GM23338 (cell line): ENCODE data around the gene DNLZ. TPM values are rescaled to one million over a fixed set of nuclear protein-coding genes. Genes with fewer than 3 reads are reported as not detected.

ENCODE experiments used
- ATAC-seq: fragments of 200-7000 bp; cut with Tn5 transposase; 3 replicates; pipeline ENCODE4 v1.9.1; 2020
- DNase-seq: peaks from one replicate; pipeline ENCODE4 v3.0.0-alpha.2; 2015; ENCODE audit warnings: low spot score
- H2AFZ ChIP-seq: fragments of 200-600 bp; sonication (generic); 2 replicates; pipeline ENCODE4 v1.8.0; 2016; ENCODE audit warnings: antibody characterized with exemption, mild to moderate bottlenecking, moderate library complexity
- H3F3A ChIP-seq: fragments of 200-600 bp; sonication (generic); replicated peaks from 2 replicates; pipeline ENCODE4 v1.8.0; 2017; ENCODE audit warnings: antibody characterized with exemption, mixed run types, low read depth
- H3K27ac ChIP-seq: fragments of 200-600 bp; sonication (generic); 2 replicates; pipeline ENCODE4 v1.6.1; 2016; ENCODE audit warnings: low read depth
- H3K27me3 ChIP-seq: fragments of 200-600 bp; sonication (generic); 2 replicates; pipeline ENCODE4 v1.8.0; 2016; ENCODE audit warnings: mild to moderate bottlenecking, mixed run types, moderate library complexity; ENCODE audit not compliant: insufficient read depth
- H3K36me3 ChIP-seq: fragments of 200-600 bp; sonication (generic); 2 replicates; pipeline ENCODE4 v1.8.0; 2016; ENCODE audit warnings: mild to moderate bottlenecking; ENCODE audit not compliant: insufficient read depth
- H3K4me1 ChIP-seq: fragments of 200-600 bp; sonication (generic); 2 replicates; pipeline ENCODE4 v1.8.0; 2016; ENCODE audit warnings: mild to moderate bottlenecking, moderate library complexity; ENCODE audit not compliant: insufficient read depth
- H3K4me2 ChIP-seq: fragments of 200-600 bp; sonication (generic); 2 replicates; pipeline ENCODE4 v1.7.1; 2017; ENCODE audit warnings: mixed run types
- H3K4me3 ChIP-seq: fragments of 200-600 bp; sonication (generic); 2 replicates; pipeline ENCODE4 v1.6.1; 2016; ENCODE audit warnings: mixed run types
- H3K79me2 ChIP-seq: fragments of 200-600 bp; sonication (generic); replicated peaks from 2 replicates; pipeline ENCODE4 v1.8.0; 2017; ENCODE audit warnings: mild to moderate bottlenecking; ENCODE audit not compliant: insufficient read depth
- H3K9me2 ChIP-seq: fragments of 200-600 bp; sonication (generic); 2 replicates; pipeline ENCODE4 v1.8.0; 2017; ENCODE audit not compliant: insufficient read depth
- H4K20me1 ChIP-seq: fragments of 200-600 bp; sonication (generic); replicated peaks from 2 replicates; pipeline ENCODE4 v1.8.0; 2017; ENCODE audit warnings: mild to moderate bottlenecking; ENCODE audit not compliant: insufficient read depth
- H3K27ac Mint-ChIP-seq: 2 replicates; pipeline ENCODE4 v1.8.0; 2020; ENCODE audit warnings: inconsistent platforms, mild to moderate bottlenecking, moderate library complexity, mixed read lengths
- H3K27me3 Mint-ChIP-seq: 3 replicates; pipeline ENCODE4 v1.8.0; 2022; ENCODE audit warnings: low read depth, mild to moderate bottlenecking, moderate library complexity, mixed read lengths, inconsistent platforms; ENCODE audit not compliant: insufficient read depth, poor library complexity
- H3K36me3 Mint-ChIP-seq: 3 replicates; pipeline ENCODE4 v1.8.0; 2021; ENCODE audit warnings: low read depth, mild to moderate bottlenecking, inconsistent platforms, moderate library complexity, mixed read lengths
- H3K4me1 Mint-ChIP-seq: 3 replicates; pipeline ENCODE4 v1.8.0; 2020; ENCODE audit warnings: mild to moderate bottlenecking, inconsistent platforms, mixed read lengths
- H3K4me3 Mint-ChIP-seq: 3 replicates; pipeline ENCODE4 v1.8.0; 2021; ENCODE audit warnings: moderate library complexity, mild to moderate bottlenecking, inconsistent platforms, mixed read lengths
- H3K9me3 Mint-ChIP-seq: 3 replicates; pipeline ENCODE4 v1.8.0; 2020; ENCODE audit warnings: moderate library complexity, mild to moderate bottlenecking, inconsistent platforms, mixed read lengths
- CREB1 ChIP-seq: fragments of 250-450 bp; sonication (Bioruptor Pico); IDR thresholded peaks from 2 replicates; pipeline ENCODE4 v1.5.0; 2020; ENCODE audit warnings: low read depth, mild to moderate bottlenecking, moderate library complexity
- EZH2phosphoT487 ChIP-seq: fragments of 200-600 bp; sonication (generic); IDR thresholded peaks from one replicate; pipeline ENCODE4 v1.8.1; 2018; ENCODE audit warnings: antibody characterized with exemption; ENCODE audit not compliant: unreplicated experiment
- NANOG ChIP-seq: IDR thresholded peaks from 2 replicates; pipeline ENCODE4 v1.6.1; 2016; ENCODE audit warnings: antibody characterized with exemption, borderline replicate concordance
- STAT1 ChIP-seq: IDR thresholded peaks from one replicate; pipeline ENCODE4 v1.6.1; 2016; ENCODE audit warnings: antibody characterized with exemption; ENCODE audit not compliant: unreplicated experiment
- polyA plus RNA-seq: library from polyadenylated mRNA; unstranded; fragments of >200 nt; fragmentation: Nextera tagmentation; extraction: Ambion mirVana; gene quantifications from 2 replicates; pipeline ENCODE4 v1.2.1, GENCODE V29; 2016
- total RNA-seq: library from RNA; depleted of rRNA; stranded (reverse); fragments of >200 nt; shearing (Covaris generic); gene quantifications from 2 replicates; pipeline ENCODE4 v1.2.3, GENCODE V29; 2014
- TF ChIP-seq, protein P1 (sequence below): IDR thresholded peaks from one replicate; pipeline ENCODE4 v1.6.1; 2018; ENCODE audit warnings: antibody characterized with exemption; ENCODE audit not compliant: unreplicated experiment
- TF ChIP-seq, protein P2 (sequence below): fragments of 250-450 bp; sonication (Bioruptor Pico); IDR thresholded peaks from 2 replicates; pipeline ENCODE4 v1.5.0; 2020; ENCODE audit warnings: mild to moderate bottlenecking, moderate library complexity

The DNLZ gene
- total and polyA plus RNA-seq, 2 experiments from 2014 or later = 33.4 to 53.9 TPM

DNA sequence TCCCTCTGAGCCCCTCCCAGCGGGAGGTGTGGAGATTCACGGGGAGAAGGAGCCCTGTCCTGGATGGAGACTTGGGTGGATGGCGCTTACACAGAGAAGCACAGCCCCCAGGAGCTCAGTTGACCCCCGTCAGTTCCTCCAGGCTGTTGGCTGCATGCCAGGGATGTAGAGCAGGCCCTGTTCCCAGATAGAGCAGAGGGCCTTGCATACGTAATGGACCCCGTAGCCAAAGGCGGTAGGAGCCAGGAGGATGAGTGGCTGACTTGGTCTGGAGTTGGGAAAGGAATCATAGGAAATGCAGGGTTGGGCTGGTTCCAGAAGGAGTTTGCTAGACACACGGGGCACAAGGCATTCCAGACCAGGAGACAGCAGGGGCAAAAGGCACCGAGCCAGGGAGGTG is 49.4 kb upstream of the DNLZ start:
- H3K4me3 Mint-ChIP-seq = no peak overlapping the region
- no peak overlapping the region for H2AFZ ChIP-seq
- no peak for ATAC-seq
- H3K4me2 ChIP-seq = no peak overlapping the region
- peaks cover 26% of the 10 kb centered on the region for H3K27me3 Mint-ChIP-seq
- peaks cover 25% of the 10 kb centered on the region for H3K36me3 ChIP-seq
- H4K20me1 ChIP-seq = peaks cover 19% of the 10 kb centered on the region
- no peak for DNase-seq
- H3K27ac ChIP-seq = no peak overlapping the region
- H3K4me3 ChIP-seq = no peak overlapping the region
- H3K9me2 ChIP-seq = no peaks in the 10 kb centered on the region
- peaks cover 61% of the 10 kb centered on the region for H3K79me2 ChIP-seq
- H3K27ac Mint-ChIP-seq = no peak overlapping the region; the same call in 1 of the 2 replicates
- TF ChIP-seq STAT1 = no peak
- TF ChIP-seq CREB1 = no peak
- TF ChIP-seq, protein P1, sequence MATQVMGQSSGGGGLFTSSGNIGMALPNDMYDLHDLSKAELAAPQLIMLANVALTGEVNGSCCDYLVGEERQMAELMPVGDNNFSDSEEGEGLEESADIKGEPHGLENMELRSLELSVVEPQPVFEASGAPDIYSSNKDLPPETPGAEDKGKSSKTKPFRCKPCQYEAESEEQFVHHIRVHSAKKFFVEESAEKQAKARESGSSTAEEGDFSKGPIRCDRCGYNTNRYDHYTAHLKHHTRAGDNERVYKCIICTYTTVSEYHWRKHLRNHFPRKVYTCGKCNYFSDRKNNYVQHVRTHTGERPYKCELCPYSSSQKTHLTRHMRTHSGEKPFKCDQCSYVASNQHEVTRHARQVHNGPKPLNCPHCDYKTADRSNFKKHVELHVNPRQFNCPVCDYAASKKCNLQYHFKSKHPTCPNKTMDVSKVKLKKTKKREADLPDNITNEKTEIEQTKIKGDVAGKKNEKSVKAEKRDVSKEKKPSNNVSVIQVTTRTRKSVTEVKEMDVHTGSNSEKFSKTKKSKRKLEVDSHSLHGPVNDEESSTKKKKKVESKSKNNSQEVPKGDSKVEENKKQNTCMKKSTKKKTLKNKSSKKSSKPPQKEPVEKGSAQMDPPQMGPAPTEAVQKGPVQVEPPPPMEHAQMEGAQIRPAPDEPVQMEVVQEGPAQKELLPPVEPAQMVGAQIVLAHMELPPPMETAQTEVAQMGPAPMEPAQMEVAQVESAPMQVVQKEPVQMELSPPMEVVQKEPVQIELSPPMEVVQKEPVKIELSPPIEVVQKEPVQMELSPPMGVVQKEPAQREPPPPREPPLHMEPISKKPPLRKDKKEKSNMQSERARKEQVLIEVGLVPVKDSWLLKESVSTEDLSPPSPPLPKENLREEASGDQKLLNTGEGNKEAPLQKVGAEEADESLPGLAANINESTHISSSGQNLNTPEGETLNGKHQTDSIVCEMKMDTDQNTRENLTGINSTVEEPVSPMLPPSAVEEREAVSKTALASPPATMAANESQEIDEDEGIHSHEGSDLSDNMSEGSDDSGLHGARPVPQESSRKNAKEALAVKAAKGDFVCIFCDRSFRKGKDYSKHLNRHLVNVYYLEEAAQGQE = no peak
- no peak for TF ChIP-seq NANOG
- TF ChIP-seq, protein P2, sequence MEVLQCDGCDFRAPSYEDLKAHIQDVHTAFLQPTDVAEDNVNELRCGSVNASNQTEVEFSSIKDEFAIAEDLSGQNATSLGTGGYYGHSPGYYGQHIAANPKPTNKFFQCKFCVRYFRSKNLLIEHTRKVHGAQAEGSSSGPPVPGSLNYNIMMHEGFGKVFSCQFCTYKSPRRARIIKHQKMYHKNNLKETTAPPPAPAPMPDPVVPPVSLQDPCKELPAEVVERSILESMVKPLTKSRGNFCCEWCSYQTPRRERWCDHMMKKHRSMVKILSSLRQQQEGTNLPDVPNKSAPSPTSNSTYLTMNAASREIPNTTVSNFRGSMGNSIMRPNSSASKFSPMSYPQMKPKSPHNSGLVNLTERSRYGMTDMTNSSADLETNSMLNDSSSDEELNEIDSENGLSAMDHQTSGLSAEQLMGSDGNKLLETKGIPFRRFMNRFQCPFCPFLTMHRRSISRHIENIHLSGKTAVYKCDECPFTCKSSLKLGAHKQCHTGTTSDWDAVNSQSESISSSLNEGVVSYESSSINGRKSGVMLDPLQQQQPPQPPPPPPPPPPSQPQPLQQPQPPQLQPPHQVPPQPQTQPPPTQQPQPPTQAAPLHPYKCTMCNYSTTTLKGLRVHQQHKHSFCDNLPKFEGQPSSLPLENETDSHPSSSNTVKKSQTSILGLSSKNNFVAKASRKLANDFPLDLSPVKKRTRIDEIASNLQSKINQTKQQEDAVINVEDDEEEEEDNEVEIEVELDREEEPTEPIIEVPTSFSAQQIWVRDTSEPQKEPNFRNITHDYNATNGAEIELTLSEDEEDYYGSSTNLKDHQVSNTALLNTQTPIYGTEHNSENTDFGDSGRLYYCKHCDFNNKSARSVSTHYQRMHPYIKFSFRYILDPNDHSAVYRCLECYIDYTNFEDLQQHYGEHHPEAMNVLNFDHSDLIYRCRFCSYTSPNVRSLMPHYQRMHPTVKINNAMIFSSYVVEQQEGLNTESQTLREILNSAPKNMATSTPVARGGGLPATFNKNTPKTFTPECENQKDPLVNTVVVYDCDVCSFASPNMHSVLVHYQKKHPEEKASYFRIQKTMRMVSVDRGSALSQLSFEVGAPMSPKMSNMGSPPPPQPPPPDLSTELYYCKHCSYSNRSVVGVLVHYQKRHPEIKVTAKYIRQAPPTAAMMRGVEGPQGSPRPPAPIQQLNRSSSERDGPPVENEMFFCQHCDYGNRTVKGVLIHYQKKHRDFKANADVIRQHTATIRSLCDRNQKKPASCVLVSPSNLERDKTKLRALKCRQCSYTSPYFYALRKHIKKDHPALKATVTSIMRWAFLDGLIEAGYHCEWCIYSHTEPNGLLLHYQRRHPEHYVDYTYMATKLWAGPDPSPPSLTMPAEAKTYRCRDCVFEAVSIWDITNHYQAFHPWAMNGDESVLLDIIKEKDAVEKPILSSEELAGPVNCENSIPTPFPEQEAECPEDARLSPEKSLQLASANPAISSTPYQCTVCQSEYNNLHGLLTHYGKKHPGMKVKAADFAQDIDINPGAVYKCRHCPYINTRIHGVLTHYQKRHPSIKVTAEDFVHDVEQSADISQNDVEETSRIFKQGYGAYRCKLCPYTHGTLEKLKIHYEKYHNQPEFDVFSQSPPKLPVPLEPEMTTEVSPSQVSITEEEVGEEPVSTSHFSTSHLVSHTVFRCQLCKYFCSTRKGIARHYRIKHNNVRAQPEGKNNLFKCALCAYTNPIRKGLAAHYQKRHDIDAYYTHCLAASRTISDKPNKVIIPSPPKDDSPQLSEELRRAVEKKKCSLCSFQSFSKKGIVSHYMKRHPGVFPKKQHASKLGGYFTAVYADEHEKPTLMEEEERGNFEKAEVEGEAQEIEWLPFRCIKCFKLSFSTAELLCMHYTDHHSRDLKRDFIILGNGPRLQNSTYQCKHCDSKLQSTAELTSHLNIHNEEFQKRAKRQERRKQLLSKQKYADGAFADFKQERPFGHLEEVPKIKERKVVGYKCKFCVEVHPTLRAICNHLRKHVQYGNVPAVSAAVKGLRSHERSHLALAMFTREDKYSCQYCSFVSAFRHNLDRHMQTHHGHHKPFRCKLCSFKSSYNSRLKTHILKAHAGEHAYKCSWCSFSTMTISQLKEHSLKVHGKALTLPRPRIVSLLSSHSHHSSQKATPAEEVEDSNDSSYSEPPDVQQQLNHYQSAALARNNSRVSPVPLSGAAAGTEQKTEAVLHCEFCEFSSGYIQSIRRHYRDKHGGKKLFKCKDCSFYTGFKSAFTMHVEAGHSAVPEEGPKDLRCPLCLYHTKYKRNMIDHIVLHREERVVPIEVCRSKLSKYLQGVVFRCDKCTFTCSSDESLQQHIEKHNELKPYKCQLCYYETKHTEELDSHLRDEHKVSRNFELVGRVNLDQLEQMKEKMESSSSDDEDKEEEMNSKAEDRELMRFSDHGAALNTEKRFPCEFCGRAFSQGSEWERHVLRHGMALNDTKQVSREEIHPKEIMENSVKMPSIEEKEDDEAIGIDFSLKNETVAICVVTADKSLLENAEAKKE (CRISPR knock-in tag) = no peak
- TF ChIP-seq EZH2phosphoT487 = no peak
- H3F3A ChIP-seq = peaks cover 15% of the 10 kb centered on the region; the same call in 1 of the 2 replicates
- peaks cover 20% of the 10 kb centered on the region for H3K4me1 Mint-ChIP-seq
- peaks cover 70% of the 10 kb centered on the region for H3K36me3 Mint-ChIP-seq
- H3K9me3 Mint-ChIP-seq = no peaks in the 10 kb centered on the region
- H3K27me3 ChIP-seq = no peaks in the 10 kb centered on the region
- H3K4me1 ChIP-seq = peaks cover 17% of the 10 kb centered on the region; the same call in 1 of the 2 replicates
